RCC 7860 (cell line): ENCODE measurements around the gene NLK.
"Not testable (repeated sequence)": the region's sequence is repeated elsewhere in the genome, so short reads cannot be mapped to it uniquely, and the experiment has no call there.

ENCODE experiments used
- DNase-seq: peaks from one replicate; pipeline ENCODE4 v3.0.0-alpha.2; 2015; ENCODE audit warnings: low spot score
- FAIRE-seq: peaks from 2 replicates; lab custom pipeline; 2012; peaks lifted over from hg19 to GRCh38; lab: Jason Lieb, UNC

Gene NLK

GRCh38 chr17:28145348-28145747 is 102.9 kb downstream of the NLK start:
- FAIRE-seq (no peak), DNase-seq (no peak)

- DNase-seq (no peak), FAIRE-seq (no peak)
Measured at GRCh38 chr17:28147017-28147416, 104.5 kb downstream of the NLK start.

GRCh38 chr17:28151001-28151400 is 108.5 kb downstream of the NLK start:
- no peak for FAIRE-seq

GRCh38 chr17:28154214-28154613 is 111.7 kb downstream of the NLK start:
- DNase-seq, result no peak
- peak; percentile 4 for FAIRE-seq

More at GRCh38 chr17:28151001-28151400, 108.5 kb downstream of the NLK start:
- no peak for DNase-seq

- DNase-seq, FAIRE-seq: not testable (repeated sequence)
Measured at GRCh38 chr17:28155405-28155804, 112.9 kb downstream of the NLK start.

GRCh38 chr17:28159004-28159403 is 116.5 kb downstream of the NLK start:
- FAIRE-seq, result no peak

GRCh38 chr17:28159924-28160323 is 117.4 kb downstream of the NLK start:
- FAIRE-seq, result no peak
- no peak for DNase-seq

More at GRCh38 chr17:28159004-28159403, 116.5 kb downstream of the NLK start:
- no peak for DNase-seq

- DNase-seq (no peak), FAIRE-seq (no peak)
Measured at GRCh38 chr17:28160610-28161009, 118.1 kb downstream of the NLK start.

GRCh38 chr17:28161311-28161710 is 118.8 kb downstream of the NLK start:
- DNase-seq (no peak), FAIRE-seq (no peak)

- DNase-seq (no peak), FAIRE-seq (no peak)
Measured at GRCh38 chr17:28166478-28166877, 124.0 kb downstream of the NLK start.

GRCh38 chr17:28169621-28170349 is 127.3 kb downstream of the NLK start:
- no peak for FAIRE-seq

GRCh38 chr17:28170771-28171170 is 128.3 kb downstream of the NLK start:
- DNase-seq, result no peak
- no peak for FAIRE-seq

More at GRCh38 chr17:28169621-28170349, 127.3 kb downstream of the NLK start:
- DNase-seq, result no peak

GRCh38 chr17:28173031-28173561 is 130.6 kb downstream of the NLK start:
- FAIRE-seq, result no peak
- no peak for DNase-seq

GRCh38 chr17:28173801-28174200 is 131.3 kb downstream of the NLK start:
- DNase-seq (no peak), FAIRE-seq (no peak)

- DNase-seq (no peak), FAIRE-seq (no peak)
Measured at GRCh38 chr17:28174352-28175046, 132.0 kb downstream of the NLK start.

GRCh38 chr17:28177351-28177750 is 134.9 kb downstream of the NLK start:
- DNase-seq (no peak), FAIRE-seq (no peak)

- FAIRE-seq, result peak; percentile 77
- DNase-seq, result peak; percentile 38
Measured at GRCh38 chr17:28178800-28179199, 136.3 kb downstream of the NLK start.

GRCh38 chr17:28180449-28180848 is 138.0 kb downstream of the NLK start:
- DNase-seq, result no peak
- FAIRE-seq, result no peak

- no peak for FAIRE-seq
- no peak for DNase-seq
Measured at GRCh38 chr17:28181568-28181967, 139.1 kb downstream of the NLK start.

GRCh38 chr17:28182559-28182958 is 140.1 kb downstream of the NLK start:
- FAIRE-seq (no peak), DNase-seq (no peak)

GRCh38 chr17:28185658-28186057 is 143.2 kb downstream of the NLK start:
- DNase-seq, result no peak
- FAIRE-seq, result no peak

- not testable (repeated sequence) for FAIRE-seq, DNase-seq
Measured at GRCh38 chr17:28186472-28186871, 144.0 kb downstream of the NLK start.
